K562 (cell line): ENCODE results near the gene LTBP1. TPM values are rescaled to one million over a fixed set of nuclear protein-coding genes. Genes with fewer than 3 reads are reported as not detected.

Experiments used
- ATAC-seq: fragments of 200-7000 bp; cut with Tn5 transposase; 3 replicates; pipeline ENCODE4 v1.9.1; 2020; ENCODE audit warnings: moderate library complexity
- BruUV-seq: library from RNA; stranded (reverse); fragments of 400-500 nt; replicated peaks from 2 replicates; lab custom pipeline; 2021; lab: Mats Ljungman, UMichigan
- CTCF ChIA-PET: fragments of 300-600 bp; formaldehyde crosslinking; extraction: SDS; loops from one replicate; lab custom pipeline; 2021; ENCODE audit warnings: low intra/inter-chr PET ratio; lab: Yijun Ruan, JAX
- POLR2A ChIA-PET: fragments of 300-600, 350-650 bp; sonication (Branson Sonifier 250); formaldehyde crosslinking; extraction: SDS; loops from one replicate; lab custom pipeline; 2021; ENCODE audit warnings: antibody characterized with exemption, inconsistent platforms; lab: Yijun Ruan, JAX
- DNase-seq, 4 experiments: peaks; one replicate each; pipeline versions ENCODE4 v3.0.0 to v3.0.0-alpha.2; 2011 to 2018; ENCODE audit warnings: low spot score in 3 of 4, mixed read lengths in 3 of 4; ENCODE audit errors: extremely low read depth in 1 of 4
- FAIRE-seq: peaks from 2 replicates; lab custom pipeline; 2011; peaks lifted over from hg19 to GRCh38; lab: Jason Lieb, UNC
- H2AFZ ChIP-seq: 2 replicates; pipeline ENCODE4 v1.6.0; 2011; ENCODE audit warnings: low read depth, low read length, control low read depth, inconsistent platforms
- H3K27ac ChIP-seq: fragments of 200-600 bp; 3 replicates; pipeline ENCODE4 v1.8.0; 2011; ENCODE audit warnings: low read depth, mild to moderate bottlenecking, control low read depth, inconsistent platforms, low read length, moderate library complexity, mixed read lengths; ENCODE audit errors: extremely low read depth
- H3K27me3 ChIP-seq, 2 experiments: fragments of 300-600 bp in 1 of 2; 2 replicates in 1 of 2; 3 replicates in 1 of 2; pipeline versions ENCODE4 v1.6.0 to v1.8.0; 2011; ENCODE audit warnings: inconsistent platforms in 2 of 2, low read length in 2 of 2, mild to moderate bottlenecking in 1 of 2, mixed read lengths in 1 of 2, moderate library complexity in 1 of 2; ENCODE audit not compliant: control insufficient read depth in 2 of 2, insufficient read depth in 2 of 2
- H3K36me3 ChIP-seq: fragments of 300-600 bp; 3 replicates; pipeline ENCODE4 v1.8.0; 2011; ENCODE audit warnings: mild to moderate bottlenecking, low read length, inconsistent platforms; ENCODE audit not compliant: control insufficient read depth, insufficient read depth
- H3K4me1 ChIP-seq, 2 experiments: fragments of 200-600 bp in 1 of 2; replicated peaks in 1 of 2; 2 replicates in 1 of 2; 3 replicates in 1 of 2; pipeline versions ENCODE4 v1.5.1 to v1.8.0; 2011; ENCODE audit warnings: inconsistent platforms in 2 of 2, low read length in 2 of 2, mild to moderate bottlenecking in 1 of 2, mixed read lengths in 1 of 2, moderate library complexity in 1 of 2; ENCODE audit not compliant: control insufficient read depth in 2 of 2, insufficient read depth in 2 of 2
- H3K4me2 ChIP-seq: 2 replicates; pipeline ENCODE4 v1.6.1; 2011; ENCODE audit warnings: low read length, control low read depth, inconsistent platforms, mixed read lengths; ENCODE audit not compliant: insufficient read depth
- H3K4me3 ChIP-seq: fragments of 200-600 bp; sonication (generic), shearing (Covaris generic); 2 replicates; pipeline ENCODE4 v1.5.1; 2016; ENCODE audit warnings: control low read depth, inconsistent platforms
- H3K79me2 ChIP-seq: fragments of 200-600 bp; 3 replicates; pipeline ENCODE4 v1.8.0; 2011; ENCODE audit warnings: low read length, inconsistent platforms; ENCODE audit not compliant: control insufficient read depth, insufficient read depth
- H3K9ac ChIP-seq, 2 experiments: 2 replicates each; pipeline versions ENCODE4 v1.6.0 to v1.6.1; 2011; ENCODE audit warnings: low read depth in 2 of 2, low read length in 2 of 2, control low read depth in 1 of 2, inconsistent platforms in 1 of 2, mild to moderate bottlenecking in 1 of 2, mixed read lengths in 1 of 2; ENCODE audit not compliant: insufficient read depth in 1 of 2
- H3K9me1 ChIP-seq: one replicate; pipeline ENCODE4 v1.6.0; 2011; ENCODE audit warnings: inconsistent platforms, mild to moderate bottlenecking, low read length, moderate library complexity; ENCODE audit not compliant: control insufficient read depth, insufficient read depth
- H3K9me3 ChIP-seq: replicated peaks from 2 replicates; pipeline ENCODE4 v1.5.1; 2011; ENCODE audit warnings: low read depth, low read length, inconsistent platforms; ENCODE audit not compliant: control insufficient read depth, insufficient read depth
- H4K20me1 ChIP-seq: replicated peaks from 2 replicates; pipeline ENCODE4 v1.6.1; 2011; ENCODE audit warnings: low read length, inconsistent platforms, mixed read lengths; ENCODE audit not compliant: control insufficient read depth, insufficient read depth
- ARID1B ChIP-seq: fragments of 450-650 bp; IDR thresholded peaks from 2 replicates; pipeline ENCODE4 v1.6.1; 2016; ENCODE audit warnings: antibody characterized with exemption, mild to moderate bottlenecking, inconsistent platforms
- DLX4 ChIP-seq: fragments of 250-450 bp; sonication (Bioruptor Pico); IDR thresholded peaks from 2 replicates; pipeline ENCODE4 v1.6.1; 2021; ENCODE audit warnings: mild to moderate bottlenecking
- FUS ChIP-seq: fragments of 200-400 bp; formaldehyde crosslinking; optimal IDR thresholded peaks from 2 replicates; pipeline ENCODE3; 2017; ENCODE audit warnings: low read depth, low read length
- SMARCA5 ChIP-seq: fragments of 450-650 bp; IDR thresholded peaks from 2 replicates; pipeline ENCODE4 v1.6.1; 2016
- TEAD2 ChIP-seq: fragments of 450-650 bp; IDR thresholded peaks from 2 replicates; pipeline ENCODE4 v1.6.1; 2016; ENCODE audit warnings: missing genetic modification characterization, control low read depth, missing compliant biosample characterization
- ZBTB49 ChIP-seq: sonication (generic); formaldehyde crosslinking; IDR thresholded peaks from 2 replicates; pipeline ENCODE4 v1.8.0; 2022; ENCODE audit warnings: missing genetic modification reagents, mild to moderate bottlenecking, borderline replicate concordance
- ZNF133 ChIP-seq: fragments of 250-450 bp; sonication (Bioruptor Pico); IDR thresholded peaks from 2 replicates; pipeline ENCODE4 v1.4.0; 2020; ENCODE audit warnings: mild to moderate bottlenecking
- ZNF143 ChIP-seq: sonication (generic); formaldehyde crosslinking; IDR thresholded peaks from 2 replicates; pipeline ENCODE4 v1.9.0; 2022; ENCODE audit warnings: mild to moderate bottlenecking, missing genetic modification reagents
- ZNF3 ChIP-seq: fragments of 250-450 bp; sonication (Bioruptor Pico); IDR thresholded peaks from 2 replicates; pipeline ENCODE4 v1.5.0; 2021; ENCODE audit warnings: mild to moderate bottlenecking, moderate library complexity
- WGBS: fragments of 100-300 bp; shearing (Covaris generic); methylation state at CpG from one replicate; pipeline ENCODE4 v1.1.6; 2016; ENCODE audit warnings: low coverage, mixed read lengths; ENCODE audit not compliant: insufficient coverage; ENCODE audit errors: missing lambda C conversion rate; 5-methylcytosine and 5-hydroxymethylcytosine counted together
- in situ Hi-C: fragments of 300-500 bp; cut with MboI; formaldehyde crosslinking; loops from 4 replicates; pipeline ENCODE4 v1.15.0; 2018; ENCODE audit warnings: inconsistent platforms, mixed read lengths
- intact Hi-C: fragments of 100-400 bp; cut with micrococcal nuclease; formaldehyde crosslinking; loops from 2 replicates; pipeline ENCODE4 v1.14.2; 2022
- polyA plus RNA-seq, 8 experiments: library from polyadenylated mRNA; depleted of rRNA in 4 of 8; stranded (reverse) in 5 of 8; unstranded in 3 of 8; fragments of >200 nt; fragmentation: Nextera tagmentation in 2 of 8; fragmentation: Illumina TruSeq in 1 of 8; extraction: Ambion mirVana in 2 of 8; extraction: Trizol in 1 of 8; gene quantifications; 2 replicates each; pipeline versions ENCODE4 v1.2.1 to v1.2.3, GENCODE V29; 2011 to 2014; ENCODE audit warnings: inconsistent platforms in 1 of 8, missing spikeins in 1 of 8
- total RNA-seq, 7 experiments: library from RNA; depleted of rRNA in 6 of 7; stranded (reverse); fragments of >200 nt in 6 of 7; fragmentation: Illumina TruSeq in 2 of 7; extraction: Trizol in 2 of 7; gene quantifications; 2 replicates each; pipeline versions ENCODE4 v1.2.1 to v1.2.3, GENCODE V29; 2011 to 2021; ENCODE audit warnings: low replicate concordance in 1 of 7
- TF ChIP-seq, protein P1 (sequence below): fragments of 450-650 bp; conservative IDR thresholded peaks from 2 replicates; pipeline ENCODE4 v1.6.1; 2016; ENCODE audit warnings: missing genetic modification characterization, low read depth, mild to moderate bottlenecking, control low read depth, missing compliant biosample characterization

The LTBP1 gene
- total and polyA plus RNA-seq, 9 of the 15 experiments (the other 6 are each of a cell fraction or from before 2014, with no cell fraction given): 3.6 to 16.4 (median 8.5) TPM

DNA sequence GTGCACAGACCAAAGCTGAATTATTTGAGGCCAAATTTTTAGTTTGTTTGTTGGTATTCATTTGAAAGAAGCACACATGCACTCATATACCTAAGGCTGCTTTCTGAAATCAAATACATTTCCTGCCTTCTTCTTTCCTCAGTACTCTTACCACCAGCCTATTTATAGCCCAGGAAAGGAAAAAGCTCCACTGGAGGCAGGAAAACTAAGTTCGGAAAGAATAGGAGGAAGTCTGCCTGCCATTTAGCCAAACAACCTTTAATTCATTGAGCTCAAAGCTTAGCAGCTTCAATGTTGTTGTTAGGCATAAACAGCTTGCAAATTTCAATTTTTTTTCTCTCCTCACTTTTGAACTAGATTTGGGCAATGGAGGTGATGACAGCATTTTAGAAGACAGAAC lies 489.3 kb downstream of the LTBP1 start:
- Histone ChIP-seq H3K36me3 (no peaks in the 10 kb centered on the region), H3K27ac (no peak overlapping the region), H3K27me3 (no peaks in the 10 kb centered on the region), H2AFZ (peak overlapping the region; percentile 56; the same call in 1 of the 2 replicates), H3K4me3 (no peak overlapping the region), H3K79me2 (no peaks in the 10 kb centered on the region), H3K4me2 (no peak overlapping the region), H4K20me1 (no peaks in the 10 kb centered on the region), H3K4me1 (peaks cover 0 to 7% of the 10 kb centered on the region in 2 experiments; a peak in 2 of 5 replicates), H3K9ac (no peak overlapping the region), H3K9me1 (no peaks in the 10 kb centered on the region), H3K9me3 (no peaks in the 10 kb centered on the region)
- intact Hi-C loops: no loop called here
- in situ Hi-C loops: no loop called here
- DNase-seq (no peak), FAIRE-seq (no peak), ATAC-seq (no peak)
- TF ChIP-seq ZNF3 (no peak), TEAD2 (tag) (no peak), DLX4 (CRISPR knock-in tag) (no peak), ARID1B (no peak), ZNF133 (no peak), FUS (no peak), ZNF143 (CRISPR knock-in tag) (no peak), SMARCA5 (no peak), ZBTB49 (CRISPR knock-in tag) (no peak)
- TF ChIP-seq, protein P1, sequence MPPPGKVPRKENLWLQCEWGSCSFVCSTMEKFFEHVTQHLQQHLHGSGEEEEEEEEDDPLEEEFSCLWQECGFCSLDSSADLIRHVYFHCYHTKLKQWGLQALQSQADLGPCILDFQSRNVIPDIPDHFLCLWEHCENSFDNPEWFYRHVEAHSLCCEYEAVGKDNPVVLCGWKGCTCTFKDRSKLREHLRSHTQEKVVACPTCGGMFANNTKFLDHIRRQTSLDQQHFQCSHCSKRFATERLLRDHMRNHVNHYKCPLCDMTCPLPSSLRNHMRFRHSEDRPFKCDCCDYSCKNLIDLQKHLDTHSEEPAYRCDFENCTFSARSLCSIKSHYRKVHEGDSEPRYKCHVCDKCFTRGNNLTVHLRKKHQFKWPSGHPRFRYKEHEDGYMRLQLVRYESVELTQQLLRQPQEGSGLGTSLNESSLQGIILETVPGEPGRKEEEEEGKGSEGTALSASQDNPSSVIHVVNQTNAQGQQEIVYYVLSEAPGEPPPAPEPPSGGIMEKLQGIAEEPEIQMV: no peak
- ChIA-PET CTCF (no interaction called here), POLR2A (no interaction called here)
- BruUV-seq: no TSS peak
- 14% methylated on average over 1 of the region's 1 CpG for WGBS
